Neural progenitor cell (in vitro differentiated cells): ENCODE results near the gene SCFD2.

Experiments used
- CTCF ChIP-seq: fragments of 200-600 bp; sonication (generic); IDR thresholded peaks from 2 replicates; pipeline ENCODE4 v1.5.1; 2017; ENCODE audit warnings: antibody characterized with exemption, mild to moderate bottlenecking
- EZH2phosphoT487 ChIP-seq: fragments of 200-600 bp; sonication (generic); IDR thresholded peaks from 2 replicates; pipeline ENCODE4 v1.6.1; 2017; ENCODE audit warnings: antibody characterized with exemption

DNA sequence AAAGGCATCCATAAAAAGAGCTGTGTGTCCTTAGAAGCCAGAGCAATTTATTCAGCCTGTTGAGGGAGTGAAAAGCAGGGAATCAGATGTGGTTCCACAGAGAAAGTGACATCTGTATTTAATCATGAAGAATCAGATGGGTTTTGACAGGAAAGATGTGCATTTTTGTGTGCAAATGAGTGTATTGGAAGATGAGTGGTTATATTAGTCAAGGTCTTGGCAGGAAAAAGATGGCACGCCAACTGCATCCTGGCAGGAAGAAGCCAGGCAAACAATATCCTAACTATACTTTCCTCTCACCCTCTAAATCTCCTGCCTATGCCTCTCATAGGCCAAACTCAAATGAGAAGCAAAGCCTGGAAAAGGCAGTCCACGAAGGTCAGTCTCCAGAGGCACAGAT is 59.1 kb downstream of the SCFD2 start:
- TF ChIP-seq CTCF (no peak), EZH2phosphoT487 (no peak)
